HepG2 (cell line): ENCODE data around the gene HOXA4. TPM values are rescaled to one million over a fixed set of nuclear protein-coding genes. Genes with fewer than 3 reads are reported as not detected.

Experiments used
- AGO1 ChIP-seq: fragments of 200-400 bp; formaldehyde crosslinking; IDR thresholded peaks from 2 replicates; pipeline ENCODE4 v1.6.1; 2017; ENCODE audit warnings: mild to moderate bottlenecking, low read depth, low read length, moderate library complexity; ENCODE audit not compliant: poor library complexity, severe bottlenecking
- CEBPG ChIP-seq: IDR thresholded peaks from 2 replicates; pipeline ENCODE4 v1.6.1; 2016
- FOSL2 ChIP-seq: sonication (generic); formaldehyde crosslinking; IDR thresholded peaks from 2 replicates; pipeline ENCODE4 v1.4.0; 2020; ENCODE audit warnings: missing genetic modification reagents
- HMGXB4 ChIP-seq, 2 experiments: sonication (generic) in 1 of 2; formaldehyde crosslinking in 1 of 2; IDR thresholded peaks; 2 replicates each; pipeline versions ENCODE4 v1.4.0 to v1.6.1; 2018 to 2020; ENCODE audit warnings: missing genetic modification reagents in 2 of 2, borderline replicate concordance in 1 of 2, low read depth in 1 of 2, mild to moderate bottlenecking in 1 of 2, missing biosample characterization in 1 of 2
- HNRNPL ChIP-seq: fragments of 200-400 bp; formaldehyde crosslinking; IDR thresholded peaks from 2 replicates; pipeline ENCODE4 v1.6.1; 2017; ENCODE audit warnings: mild to moderate bottlenecking, low read depth, low read length
- HNRNPLL ChIP-seq: fragments of 200-400 bp; formaldehyde crosslinking; IDR thresholded peaks from 2 replicates; pipeline ENCODE4 v1.6.1; 2017; ENCODE audit warnings: mild to moderate bottlenecking, low read depth, low read length; ENCODE audit not compliant: poor library complexity, severe bottlenecking
- KDM5B ChIP-seq: sonication (generic); formaldehyde crosslinking; IDR thresholded peaks from 2 replicates; pipeline ENCODE4 v1.4.0; 2020; ENCODE audit warnings: missing genetic modification reagents, mild to moderate bottlenecking, borderline replicate concordance
- MAZ ChIP-seq, 2 experiments: sonication (generic) in 1 of 2; formaldehyde crosslinking in 1 of 2; IDR thresholded peaks; 2 replicates each; pipeline versions ENCODE4 v1.5.0 to v1.6.1; 2012 to 2020; ENCODE audit warnings: low read depth in 2 of 2, mild to moderate bottlenecking in 2 of 2, borderline replicate concordance in 1 of 2, improper control_type of control experiment in 1 of 2, low read length in 1 of 2, missing genetic modification reagents in 1 of 2, moderate library complexity in 1 of 2
- MED1 ChIP-seq: sonication (generic); formaldehyde crosslinking; IDR thresholded peaks from 2 replicates; pipeline ENCODE4 v1.4.0; 2020; ENCODE audit warnings: missing genetic modification reagents
- POLR2A ChIP-seq, 2 experiments: IDR thresholded peaks; 2 replicates each; pipeline ENCODE4 v1.6.1; 2011; ENCODE audit warnings: low read depth in 2 of 2, low read length in 2 of 2, mild to moderate bottlenecking in 1 of 2, moderate library complexity in 1 of 2; ENCODE audit not compliant: insufficient read depth in 1 of 2
- RXRB ChIP-seq: IDR thresholded peaks from 2 replicates; pipeline ENCODE4 v1.6.1; 2016; ENCODE audit warnings: borderline replicate concordance, missing genetic modification reagents, missing compliant biosample characterization
- SALL1 ChIP-seq: sonication (generic); formaldehyde crosslinking; IDR thresholded peaks from 2 replicates; pipeline ENCODE4 v1.8.0; 2022; ENCODE audit warnings: mild to moderate bottlenecking, missing genetic modification reagents
- STAG1 ChIP-seq: sonication (generic); formaldehyde crosslinking; IDR thresholded peaks from 2 replicates; pipeline ENCODE4 v1.4.0; 2020; ENCODE audit warnings: missing genetic modification reagents
- TFDP2 ChIP-seq: sonication (generic); formaldehyde crosslinking; IDR thresholded peaks from 2 replicates; pipeline ENCODE4 v1.4.0; 2020; ENCODE audit warnings: missing genetic modification reagents
- TMF1 ChIP-seq: sonication (generic); formaldehyde crosslinking; IDR thresholded peaks from 2 replicates; pipeline ENCODE4 v1.8.1; 2022; ENCODE audit warnings: low read depth, missing genetic modification reagents
- XRCC5 ChIP-seq: fragments of 200-400 bp; formaldehyde crosslinking; optimal IDR thresholded peaks from 2 replicates; pipeline ENCODE3; 2017; ENCODE audit warnings: mild to moderate bottlenecking, low read length
- ZBTB4 ChIP-seq: sonication (generic); formaldehyde crosslinking; IDR thresholded peaks from 2 replicates; pipeline ENCODE4 v1.4.0; 2020; ENCODE audit warnings: missing genetic modification reagents, mild to moderate bottlenecking, borderline replicate concordance
- ZFY ChIP-seq: sonication (generic); formaldehyde crosslinking; IDR thresholded peaks from 2 replicates; pipeline ENCODE4 v1.4.0; 2020; ENCODE audit warnings: missing genetic modification reagents
- ZNF558 ChIP-seq: sonication (generic); formaldehyde crosslinking; IDR thresholded peaks from 2 replicates; pipeline ENCODE4 v1.9.0; 2022; ENCODE audit warnings: mild to moderate bottlenecking, missing genetic modification reagents, borderline replicate concordance
- ZNF720 ChIP-seq: sonication (generic); formaldehyde crosslinking; IDR thresholded peaks from 2 replicates; pipeline ENCODE4 v1.4.0; 2020; ENCODE audit warnings: missing genetic modification reagents
- ZNF740 ChIP-seq: sonication (generic); formaldehyde crosslinking; IDR thresholded peaks from 2 replicates; pipeline ENCODE4 v1.4.0; 2020; ENCODE audit warnings: missing genetic modification reagents
- ZSCAN30 ChIP-seq: sonication (generic); formaldehyde crosslinking; IDR thresholded peaks from 2 replicates; pipeline ENCODE4 v1.5.0; 2020; ENCODE audit warnings: mild to moderate bottlenecking, missing genetic modification reagents
- polyA plus RNA-seq, 8 experiments: library from polyadenylated mRNA; depleted of rRNA in 3 of 8; stranded (reverse) in 7 of 8; unstranded in 1 of 8; fragments of >200 nt; fragmentation: Illumina TruSeq in 4 of 8; extraction: Trizol in 4 of 8; gene quantifications; 2 replicates each; pipeline versions ENCODE4 v1.2.1 to v1.2.3, GENCODE V29; 2011 to 2016; ENCODE audit warnings: low read depth in 4 of 8, missing spikeins in 1 of 8, mixed read lengths in 1 of 8; ENCODE audit not compliant: insufficient read depth in 1 of 8
- total RNA-seq, 5 experiments: library from RNA; depleted of rRNA; stranded (reverse); fragments of >200 nt; fragmentation: Illumina TruSeq; extraction: Trizol; gene quantifications; 2 replicates each; pipeline ENCODE4 v1.2.3, GENCODE V29; 2016; ENCODE audit warnings: low read depth in 1 of 5

Gene HOXA4
- total and polyA plus RNA-seq, 2 of the 13 experiments (the other 11 are each of a cell fraction or from before 2014, with no cell fraction given), result 2.4 to 5.4 TPM

GRCh38 chr7:27129729-27130539, 623 bp downstream of the HOXA4 start (continued):
- no peak for TF ChIP-seq ZBTB4 (CRISPR knock-in tag)
- TF ChIP-seq HMGXB4 (CRISPR knock-in tag; IDR thresholded peaks at IDR 0.05; ENCODE audit: borderline replicate concordance in 1 of 2, low read depth in 1 of 2), result peak in 1 of 2 experiments; percentile 73; a peak in 1 of 4 replicates
- TF ChIP-seq HNRNPL, result peak; percentile 80
- TF ChIP-seq MAZ (IDR thresholded peaks at IDR 0.05; ENCODE audit: borderline replicate concordance, low read depth, low read length), result 0 out of 2 replicates have a peak, but pooled peaks have one; percentile 53
- no peak; the same call in none of the 2 replicates for TF ChIP-seq MAZ (CRISPR knock-in tag; IDR thresholded peaks at IDR 0.05; ENCODE audit: low read depth)
- peak; percentile 36; the same call in 1 of the 2 replicates for TF ChIP-seq MED1 (CRISPR knock-in tag)
- no peak for TF ChIP-seq HNRNPLL
- 0 out of 2 replicates have a peak, but pooled peaks have one; percentile 11 for TF ChIP-seq KDM5B (CRISPR knock-in tag)
- 0 out of 2 replicates have a peak, but pooled peaks have one; percentile 1 for TF ChIP-seq ZNF558 (CRISPR knock-in tag)
- TF ChIP-seq SALL1 (CRISPR knock-in tag), result 0 out of 2 replicates have a peak, but pooled peaks have one; percentile 15
- no peak for TF ChIP-seq ZNF720 (CRISPR knock-in tag)
- peak; percentile 40 for TF ChIP-seq STAG1 (CRISPR knock-in tag)
- peak; percentile 62 for TF ChIP-seq XRCC5
- no peak for TF ChIP-seq CEBPG
- peak; percentile 30; the same call in 1 of the 2 replicates for TF ChIP-seq FOSL2 (CRISPR knock-in tag)
- TF ChIP-seq TFDP2 (CRISPR knock-in tag), result no peak
- no peak for TF ChIP-seq ZNF740 (CRISPR knock-in tag)
- TF ChIP-seq ZSCAN30 (CRISPR knock-in tag), result no peak
- TF ChIP-seq RXRB (CRISPR knock-in tag), result 0 out of 2 replicates have a peak, but pooled peaks have one; percentile 4
- TF ChIP-seq ZFY, result peak; percentile 70
- peak; percentile 78 for TF ChIP-seq AGO1
- peak; percentile 22; the same call in 1 of the 2 replicates for TF ChIP-seq TMF1 (CRISPR knock-in tag)
- TF ChIP-seq POLR2A (IDR thresholded peaks at IDR 0.05; ENCODE audit: insufficient read depth in 1 of 2, low read depth in 2 of 2, low read length in 2 of 2), result peak in 1 of 2 experiments; percentile 41; a peak in 1 of 4 replicates
